GM13976 (cell line): Measurements from ENCODE around the gene JOSD1.

ENCODE experiments used
- DNase-seq: peaks from one replicate; pipeline ENCODE4 v3.0.0; 2012; ENCODE audit warnings: low spot score
- in situ Hi-C: fragments of 300-500 bp; cut with MboI; formaldehyde crosslinking; loops from one replicate; pipeline ENCODE4 v1.12.0; 2022; ENCODE audit warnings: low sequenced_read_pairs, mixed read lengths, inconsistent platforms; ENCODE audit not compliant: unreplicated experiment
- TF ChIP-seq, protein P1 (sequence below): IDR thresholded peaks from 2 replicates; pipeline ENCODE4 v1.5.1; 2012; ENCODE audit warnings: borderline replicate concordance, mild to moderate bottlenecking; ENCODE audit not compliant: insufficient read depth; ENCODE audit errors: extremely low read depth, missing control alignments, control extremely low read depth

JOSD1 gene

DNA sequence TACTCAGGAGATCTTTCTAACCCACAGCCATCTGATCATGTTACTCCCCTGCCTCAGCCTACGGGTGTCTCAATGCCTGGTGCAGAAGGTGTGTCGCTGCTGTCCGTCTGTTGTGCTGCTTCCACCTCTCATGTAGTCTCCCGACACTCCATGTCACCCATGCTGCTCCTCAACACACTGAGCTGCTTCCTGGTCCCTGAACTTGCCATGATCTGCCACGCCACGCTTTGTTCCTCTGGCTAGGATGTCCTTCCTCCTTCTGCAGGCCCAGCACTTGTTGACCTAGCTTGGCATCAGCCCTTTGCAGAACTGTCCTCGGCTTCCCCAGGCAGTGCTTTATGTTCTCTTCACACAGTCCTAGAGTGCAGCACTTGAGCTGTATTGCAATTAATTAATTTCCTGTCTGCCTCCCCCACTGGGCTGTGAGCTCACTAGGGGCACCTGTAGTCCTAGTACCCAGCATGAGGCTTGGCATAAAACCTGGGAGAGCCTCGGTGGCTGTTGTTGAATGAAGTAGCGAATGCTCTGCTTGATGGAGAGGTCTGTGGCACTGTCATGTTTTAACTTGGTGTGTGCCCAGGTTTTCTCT is 14.5 kb upstream of the JOSD1 start:
- in situ Hi-C loops: no loop called here
- TF ChIP-seq, protein P1, sequence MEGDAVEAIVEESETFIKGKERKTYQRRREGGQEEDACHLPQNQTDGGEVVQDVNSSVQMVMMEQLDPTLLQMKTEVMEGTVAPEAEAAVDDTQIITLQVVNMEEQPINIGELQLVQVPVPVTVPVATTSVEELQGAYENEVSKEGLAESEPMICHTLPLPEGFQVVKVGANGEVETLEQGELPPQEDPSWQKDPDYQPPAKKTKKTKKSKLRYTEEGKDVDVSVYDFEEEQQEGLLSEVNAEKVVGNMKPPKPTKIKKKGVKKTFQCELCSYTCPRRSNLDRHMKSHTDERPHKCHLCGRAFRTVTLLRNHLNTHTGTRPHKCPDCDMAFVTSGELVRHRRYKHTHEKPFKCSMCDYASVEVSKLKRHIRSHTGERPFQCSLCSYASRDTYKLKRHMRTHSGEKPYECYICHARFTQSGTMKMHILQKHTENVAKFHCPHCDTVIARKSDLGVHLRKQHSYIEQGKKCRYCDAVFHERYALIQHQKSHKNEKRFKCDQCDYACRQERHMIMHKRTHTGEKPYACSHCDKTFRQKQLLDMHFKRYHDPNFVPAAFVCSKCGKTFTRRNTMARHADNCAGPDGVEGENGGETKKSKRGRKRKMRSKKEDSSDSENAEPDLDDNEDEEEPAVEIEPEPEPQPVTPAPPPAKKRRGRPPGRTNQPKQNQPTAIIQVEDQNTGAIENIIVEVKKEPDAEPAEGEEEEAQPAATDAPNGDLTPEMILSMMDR: no peak
- DNase-seq: no peak

DNA sequence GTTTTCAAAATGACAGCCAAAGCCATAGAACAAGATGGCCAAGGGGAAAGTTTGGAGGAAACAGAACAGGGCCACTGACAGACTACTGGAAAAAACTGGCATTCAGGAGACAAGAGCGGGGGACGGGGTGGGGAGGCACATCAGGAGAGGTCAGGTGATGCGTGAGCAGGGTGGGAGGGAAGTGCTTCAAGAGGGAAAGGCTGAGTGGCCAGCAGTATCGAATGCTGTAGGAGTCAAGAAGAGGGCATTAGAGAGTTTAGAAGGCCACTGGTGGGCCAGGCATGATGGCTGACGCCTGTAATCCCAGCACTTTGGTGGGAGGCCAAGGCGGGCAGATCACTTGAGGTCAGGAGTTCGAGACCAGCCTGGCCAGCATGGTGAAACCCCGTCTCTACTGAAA is 13.2 kb upstream of the JOSD1 start:
- DNase-seq: no peak
- in situ Hi-C loops: no loop called here
- TF ChIP-seq, protein P1: no peak

DNA sequence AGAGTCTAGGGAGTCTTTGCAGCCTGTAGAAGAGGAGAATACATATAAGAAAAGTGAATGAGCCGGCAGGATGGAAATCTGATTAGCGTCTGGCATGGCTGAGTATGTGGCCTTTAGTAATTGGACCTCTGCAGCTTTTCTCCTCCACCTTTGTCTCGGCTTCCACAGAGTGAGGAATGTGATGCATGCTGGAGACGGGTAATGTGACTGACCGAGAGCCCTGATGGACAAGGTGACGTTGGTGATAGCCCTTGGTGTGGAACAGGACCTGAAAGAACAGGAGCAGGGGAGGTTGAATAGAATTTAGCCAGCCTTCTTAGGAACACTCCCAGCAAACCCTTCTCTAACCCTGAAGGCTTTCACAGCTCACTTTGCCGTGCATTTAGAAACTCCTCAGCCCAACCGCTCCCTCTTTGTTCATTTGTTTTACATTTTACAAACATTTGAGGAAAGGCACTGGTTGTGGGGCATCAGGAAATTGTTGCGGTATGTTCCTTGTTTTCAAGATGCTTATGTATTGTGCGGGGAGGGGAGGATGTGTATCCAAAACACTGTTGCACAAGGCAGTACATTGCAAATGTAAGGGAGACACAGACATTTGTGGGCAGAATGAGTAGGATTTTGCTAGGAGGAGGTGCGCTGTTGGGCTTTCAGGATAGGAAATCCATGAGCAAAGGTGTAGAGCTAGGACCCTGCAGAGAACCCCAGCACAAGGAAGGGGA is 11.9 kb upstream of the JOSD1 start:
- DNase-seq: no peak
- in situ Hi-C loops: no loop called here
- TF ChIP-seq, protein P1: no peak

DNA sequence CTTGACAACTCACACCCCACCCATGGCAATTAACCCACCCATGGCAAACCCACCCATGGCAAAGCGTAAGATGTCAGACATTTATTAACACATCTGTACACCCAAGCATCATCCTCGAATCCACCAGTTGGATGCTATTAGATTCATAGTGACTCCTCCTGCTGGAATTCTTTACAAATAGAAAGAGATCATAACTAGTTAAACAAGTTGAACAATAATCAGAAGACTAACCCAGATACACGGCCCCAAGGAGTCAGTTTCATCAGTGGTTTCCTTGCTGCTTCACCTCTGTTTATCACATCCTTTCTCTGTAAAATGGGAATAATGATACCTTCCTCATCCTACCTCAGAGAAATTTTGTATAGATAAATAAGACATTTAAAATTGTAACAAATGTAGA is 10.1 kb upstream of the JOSD1 start:
- TF ChIP-seq, protein P1: no peak
- in situ Hi-C loops: no loop called here
- DNase-seq: no peak

DNA sequence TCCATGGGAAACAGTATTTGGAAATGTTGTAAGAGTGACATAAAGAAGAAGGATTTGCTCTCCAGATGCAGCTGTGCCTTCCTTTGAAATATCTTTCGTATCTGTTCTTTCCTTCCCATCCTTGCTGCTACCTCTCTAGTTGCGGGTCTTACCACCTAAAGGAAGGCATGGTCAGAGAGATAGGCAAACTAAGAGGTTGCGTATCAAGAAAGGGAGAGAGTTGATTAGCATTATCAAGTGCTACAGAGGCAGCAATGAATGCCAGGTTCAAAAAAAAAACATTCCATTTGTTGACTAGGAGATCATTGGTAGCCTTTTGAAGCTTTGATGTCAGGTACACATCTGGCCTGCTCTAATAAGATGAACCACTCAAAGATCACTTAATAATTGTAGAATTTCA is 9.6 kb upstream of the JOSD1 start:
- TF ChIP-seq, protein P1: no peak
- in situ Hi-C loops: no loop called here
- DNase-seq: no peak

DNA sequence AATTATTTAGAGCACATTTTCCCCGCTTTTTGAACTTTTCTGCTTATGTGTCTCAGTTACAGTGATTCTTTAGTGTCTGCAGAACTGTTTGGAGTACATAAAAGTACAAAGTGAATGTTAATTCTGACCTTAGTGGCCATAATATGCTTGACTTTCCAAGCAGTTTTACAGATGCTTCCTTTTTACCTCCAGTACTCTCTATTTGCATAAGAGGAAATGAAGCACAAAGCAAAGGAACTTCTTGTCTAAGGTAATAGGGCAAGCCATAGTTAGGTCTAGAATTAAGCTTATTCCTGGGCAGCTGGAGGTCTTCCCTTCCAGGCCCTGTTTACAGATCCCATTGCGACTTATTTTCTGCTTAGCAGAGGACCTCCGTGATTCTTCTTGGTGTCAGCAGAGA is 8.6 kb upstream of the JOSD1 start:
- DNase-seq: no peak
- in situ Hi-C loops: no loop called here

More for the DNA sequence above, 8.6 kb upstream of the JOSD1 start:
- TF ChIP-seq, protein P1: no peak
